GM21390 (cell line): ENCODE data around the gene NFATC1.
"Not testable (repeated sequence)": the region's sequence is repeated elsewhere in the genome, so short reads cannot be mapped to it uniquely, and the experiment has no call there.

Experiments
- ATAC-seq: cut with Tn5 transposase; IDR thresholded peaks from one replicate; pipeline ENCODE4 v1.9.1; 2021; ENCODE audit not compliant: unreplicated experiment

Gene NFATC1

DNA sequence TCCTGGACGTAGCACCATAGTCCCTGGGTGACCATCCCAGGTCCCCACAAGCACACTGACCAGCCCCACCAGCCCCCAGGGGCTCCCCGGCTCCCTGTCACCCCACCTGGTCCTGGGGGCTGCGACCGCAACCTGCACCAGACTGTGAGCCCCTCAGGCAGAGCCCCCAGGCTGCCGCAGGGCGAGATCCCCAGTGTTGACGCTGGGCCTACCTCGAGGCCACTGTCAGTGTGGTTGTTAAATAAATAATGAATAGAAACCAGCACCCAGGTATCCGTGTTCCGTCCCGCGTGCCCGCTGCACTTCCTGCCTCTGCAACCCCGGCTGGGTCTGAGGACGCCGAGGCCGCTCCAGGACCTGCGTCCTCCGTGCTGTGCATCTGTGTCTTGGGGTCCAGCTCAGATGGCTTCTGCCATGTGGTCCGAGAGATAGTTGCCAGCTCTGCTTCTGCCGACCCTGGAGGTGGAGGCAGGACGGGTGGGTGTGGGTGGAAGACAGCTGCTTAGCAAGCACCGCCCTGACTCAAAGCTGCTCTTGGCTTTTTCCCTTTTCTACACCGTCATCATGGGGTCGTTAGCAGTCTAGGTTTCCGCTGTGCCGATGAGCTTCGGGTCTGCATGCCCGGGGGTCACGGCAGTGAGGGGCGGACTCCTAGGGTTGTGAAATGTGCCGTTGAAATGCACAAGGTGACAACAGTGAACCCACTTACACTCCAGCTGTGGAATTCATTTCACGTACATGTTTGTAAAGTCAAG lies 74.2 kb downstream of the NFATC1 start:
- ATAC-seq = no peak

DNA sequence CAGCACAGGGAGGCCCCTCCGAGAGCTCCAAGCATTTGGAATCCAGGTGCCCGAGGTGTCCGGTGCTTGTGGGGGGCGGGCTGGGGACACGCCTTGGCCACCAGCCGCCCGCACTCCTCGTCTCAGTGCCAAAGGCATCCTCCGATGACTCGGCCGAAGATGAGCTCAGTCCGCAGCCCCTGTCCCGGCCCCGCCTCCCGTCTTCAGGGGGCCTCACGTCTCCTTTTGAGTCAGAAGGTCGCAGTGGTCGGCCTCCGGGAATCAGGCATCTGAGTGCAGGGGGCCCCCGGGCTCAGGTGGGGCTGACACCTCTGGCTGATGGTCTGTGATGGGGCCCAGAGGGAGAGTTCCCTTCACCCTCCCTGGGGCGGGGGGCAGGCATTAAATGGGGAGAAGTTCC lies 74.8 kb downstream of the NFATC1 start:
- ATAC-seq = no peak

DNA sequence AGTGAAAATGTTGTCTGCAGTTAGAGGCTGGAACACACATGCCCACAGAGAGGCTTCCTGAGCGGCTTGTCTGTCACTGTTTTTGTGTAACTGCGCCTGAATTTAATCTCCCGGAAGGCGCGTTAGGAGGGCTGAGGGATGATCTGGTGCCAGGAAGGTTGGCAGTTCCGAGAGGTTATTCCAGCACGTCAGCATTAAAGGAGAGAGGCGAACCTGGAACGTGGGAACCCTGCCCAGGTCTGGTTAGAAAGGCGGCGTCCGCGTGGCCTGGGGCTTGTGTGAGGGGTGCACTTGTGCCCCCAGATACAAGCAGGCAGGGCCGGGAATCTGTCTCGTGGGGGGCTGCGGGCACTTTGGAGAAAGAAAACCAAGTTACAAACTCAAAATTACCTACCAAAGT lies 75.3 kb downstream of the NFATC1 start:
- ATAC-seq = no peak

DNA sequence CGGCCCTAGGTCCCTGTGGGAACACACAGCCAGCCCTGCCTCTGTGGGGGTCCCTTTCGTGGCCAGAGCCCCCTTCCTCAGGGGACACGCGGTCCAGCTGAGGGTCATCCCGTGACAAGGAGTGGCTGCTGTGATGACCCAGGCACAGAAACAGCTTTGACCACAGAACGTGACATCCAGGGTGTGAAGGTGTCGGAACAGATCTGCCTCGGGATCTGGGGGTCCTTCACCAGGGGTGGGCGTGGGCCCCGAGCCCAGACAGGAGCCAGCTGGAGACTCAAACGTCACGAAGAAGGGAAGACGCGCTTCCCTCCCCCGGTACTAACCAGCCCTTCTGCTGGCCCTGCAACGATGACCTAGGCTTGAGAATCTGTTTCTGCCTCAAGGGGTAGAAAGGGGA lies 75.9 kb downstream of the NFATC1 start:
- ATAC-seq = no peak

DNA sequence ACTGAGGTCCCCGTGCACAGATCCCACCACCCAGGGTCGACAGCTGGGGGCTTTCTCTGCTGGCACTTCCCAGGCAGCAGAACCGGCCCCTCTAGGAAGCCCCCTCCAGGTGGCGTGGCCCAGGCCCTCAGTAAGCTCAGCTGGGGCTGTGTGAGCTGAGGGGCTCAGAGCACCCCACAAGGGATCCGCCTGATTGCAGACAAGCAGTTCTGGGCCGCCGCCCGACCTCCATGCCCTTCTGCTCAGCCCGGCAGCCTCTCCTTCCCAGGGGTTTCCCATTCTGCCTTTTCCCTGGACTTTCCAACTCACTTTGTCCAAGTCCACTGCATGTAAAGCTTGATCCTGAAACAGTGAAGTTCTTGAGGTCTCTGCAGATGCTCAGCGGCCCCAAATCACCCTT lies 76.4 kb downstream of the NFATC1 start:
- ATAC-seq = no peak

DNA sequence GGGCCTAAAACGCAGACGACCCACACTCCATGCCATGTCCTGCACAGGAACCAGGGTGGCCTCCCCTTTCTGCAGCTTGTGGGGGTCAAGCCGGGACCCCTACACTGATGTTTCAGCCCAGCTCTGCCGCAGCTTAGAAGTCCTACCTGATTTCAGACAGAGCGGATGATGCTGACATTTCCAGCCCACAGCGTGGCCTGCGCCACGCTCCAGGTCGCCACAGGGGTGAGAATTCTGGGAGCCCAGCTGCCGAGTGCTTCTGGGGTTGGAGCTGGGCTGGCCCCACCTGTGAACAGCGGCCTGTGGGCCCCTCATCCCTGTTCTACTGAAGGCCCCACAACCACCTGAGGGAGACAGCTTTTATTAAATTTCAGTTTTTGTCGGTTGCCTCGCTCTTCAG lies 77.2 kb downstream of the NFATC1 start:
- no peak for ATAC-seq

DNA sequence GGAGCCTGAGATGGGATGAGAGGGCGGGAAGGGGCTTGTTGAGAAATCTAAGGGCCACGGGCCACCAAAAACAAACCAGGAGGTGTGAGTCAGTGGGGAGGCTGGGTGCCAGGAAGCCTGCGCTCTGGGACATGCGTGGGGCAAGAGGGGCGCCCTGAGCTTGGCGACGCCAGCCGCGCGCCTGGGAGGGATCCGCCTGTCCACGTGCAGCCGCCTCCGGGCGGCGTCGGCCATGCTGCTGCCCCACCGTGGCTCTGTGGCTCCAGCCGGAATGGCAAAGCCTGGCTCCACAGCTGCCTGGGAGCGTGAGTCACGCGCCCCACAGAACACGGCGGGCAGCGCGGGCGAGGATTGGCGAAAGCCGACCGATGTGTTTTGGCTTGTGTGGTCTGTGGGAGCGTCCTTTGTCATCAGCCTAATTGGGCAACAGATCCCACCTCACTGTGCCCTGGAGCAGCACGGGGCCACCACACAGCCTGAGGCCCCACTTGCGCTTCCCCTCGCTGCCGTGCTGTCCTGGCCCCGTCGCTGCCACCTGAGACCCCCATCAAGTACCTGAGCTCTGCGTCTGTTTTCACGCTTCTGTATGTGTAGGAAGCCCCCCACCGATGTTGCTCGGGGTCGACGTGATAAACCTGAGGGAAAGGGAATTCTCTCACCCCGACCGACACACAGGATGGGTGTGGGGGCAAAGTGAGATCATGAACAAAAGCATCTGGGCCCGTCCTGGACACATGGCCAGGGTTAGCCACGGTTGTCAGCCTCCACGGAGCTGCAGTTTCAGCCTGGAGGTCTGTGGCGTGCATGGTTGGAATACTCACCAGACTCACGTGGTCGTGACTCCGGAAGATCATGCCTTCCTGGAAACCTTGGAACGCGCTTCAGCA lies 80.5 kb downstream of the NFATC1 start:
- ATAC-seq = no peak

DNA sequence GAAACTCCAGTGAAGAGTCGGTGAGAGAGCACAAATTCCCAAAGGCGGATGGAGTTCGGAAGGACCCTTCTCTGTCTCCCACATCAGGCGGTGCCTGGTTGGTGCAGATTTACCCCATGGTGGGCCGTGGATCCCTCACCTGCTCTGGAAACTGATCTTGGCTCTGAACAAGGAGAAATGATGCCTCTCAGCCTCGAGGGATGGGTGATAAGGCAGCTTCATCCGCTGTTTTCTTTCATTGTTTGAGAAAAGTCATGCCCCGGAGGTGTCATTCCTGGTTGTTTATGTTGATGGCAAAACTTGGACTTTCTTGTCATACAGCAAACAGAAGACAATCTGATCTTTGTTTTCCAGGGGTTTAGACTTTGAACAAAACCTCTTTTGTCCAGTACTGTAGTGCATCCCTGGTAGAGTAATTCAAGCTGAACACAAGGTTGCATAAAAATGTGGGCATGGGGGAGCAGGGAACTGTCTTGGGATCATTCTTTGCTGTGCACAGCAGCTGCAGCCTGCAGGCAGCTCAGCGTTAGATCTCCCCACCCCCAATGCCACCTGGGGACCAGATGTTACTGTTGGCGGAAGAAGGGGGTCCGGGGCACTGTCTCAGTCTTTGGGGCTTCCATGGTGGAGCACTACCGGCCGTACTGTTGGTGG lies 81.3 kb downstream of the NFATC1 start:
- no peak for ATAC-seq

DNA sequence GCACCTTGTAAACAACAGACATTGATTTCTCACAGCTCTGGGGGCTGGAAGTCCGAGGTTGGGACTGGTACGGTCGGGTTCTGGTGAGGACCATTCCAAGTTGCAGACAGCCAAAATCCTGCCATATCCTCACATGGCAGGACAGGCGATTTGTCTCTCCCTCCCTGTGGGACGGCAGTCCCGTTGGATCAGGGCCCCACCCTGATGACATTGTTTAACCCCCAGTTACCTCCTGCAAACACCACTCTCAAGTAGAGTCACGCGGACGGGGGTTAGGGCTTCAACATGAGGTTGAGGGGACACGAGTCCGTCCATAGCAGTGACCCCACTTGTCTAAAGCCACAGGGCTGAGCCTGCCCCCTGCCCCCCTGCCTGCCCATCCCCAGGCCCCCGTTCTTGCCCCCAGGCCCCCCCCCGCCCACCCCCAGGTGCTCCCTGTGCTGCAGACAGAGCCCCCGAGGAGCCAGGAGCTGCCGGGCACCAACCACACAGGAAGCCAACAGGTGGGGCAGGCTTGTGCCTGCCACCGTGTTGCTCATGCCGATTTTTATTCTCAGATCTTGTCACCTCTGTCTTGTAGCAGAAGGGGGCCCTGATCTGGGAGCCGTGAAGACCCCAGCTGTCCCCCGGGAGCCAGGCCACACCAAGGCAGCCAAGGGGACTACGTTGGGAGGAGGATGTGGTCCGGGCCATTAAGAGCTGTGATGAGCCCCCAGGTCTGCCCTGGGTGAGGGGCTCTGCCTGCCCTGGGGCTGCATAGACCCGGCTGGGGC lies 82.2 kb downstream of the NFATC1 start:
- ATAC-seq = no peak

DNA sequence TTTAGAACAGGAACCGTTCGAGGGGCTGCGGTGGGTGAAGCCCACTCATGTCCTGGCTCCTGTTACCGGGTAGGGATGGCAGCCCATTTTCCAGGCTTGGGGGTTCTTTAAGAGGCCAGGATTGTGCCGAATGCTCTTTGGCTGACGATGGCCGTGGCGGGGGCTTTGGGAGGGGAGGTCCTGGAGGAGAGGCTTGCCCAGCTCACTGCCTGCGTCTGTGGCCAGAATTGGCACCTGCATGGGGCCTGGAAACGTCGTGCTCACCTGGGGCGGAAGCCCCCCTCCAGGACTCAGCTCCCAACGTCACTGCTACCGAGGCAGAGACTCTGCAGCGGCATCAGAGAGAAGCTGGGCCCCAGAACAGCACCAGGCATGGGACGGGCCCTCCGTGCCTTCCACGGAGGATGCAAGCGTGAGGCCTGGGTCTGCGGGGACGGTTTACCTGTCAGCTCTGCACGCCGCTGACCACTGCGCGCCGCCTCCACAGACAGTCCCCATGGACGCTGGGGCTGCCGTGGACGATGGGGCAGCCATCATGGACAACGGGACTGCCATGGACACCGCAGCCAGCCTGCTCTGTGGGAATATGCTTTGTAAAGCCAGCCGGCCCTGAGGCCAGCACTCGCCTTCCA lies 82.9 kb downstream of the NFATC1 start:
- ATAC-seq = no peak

DNA sequence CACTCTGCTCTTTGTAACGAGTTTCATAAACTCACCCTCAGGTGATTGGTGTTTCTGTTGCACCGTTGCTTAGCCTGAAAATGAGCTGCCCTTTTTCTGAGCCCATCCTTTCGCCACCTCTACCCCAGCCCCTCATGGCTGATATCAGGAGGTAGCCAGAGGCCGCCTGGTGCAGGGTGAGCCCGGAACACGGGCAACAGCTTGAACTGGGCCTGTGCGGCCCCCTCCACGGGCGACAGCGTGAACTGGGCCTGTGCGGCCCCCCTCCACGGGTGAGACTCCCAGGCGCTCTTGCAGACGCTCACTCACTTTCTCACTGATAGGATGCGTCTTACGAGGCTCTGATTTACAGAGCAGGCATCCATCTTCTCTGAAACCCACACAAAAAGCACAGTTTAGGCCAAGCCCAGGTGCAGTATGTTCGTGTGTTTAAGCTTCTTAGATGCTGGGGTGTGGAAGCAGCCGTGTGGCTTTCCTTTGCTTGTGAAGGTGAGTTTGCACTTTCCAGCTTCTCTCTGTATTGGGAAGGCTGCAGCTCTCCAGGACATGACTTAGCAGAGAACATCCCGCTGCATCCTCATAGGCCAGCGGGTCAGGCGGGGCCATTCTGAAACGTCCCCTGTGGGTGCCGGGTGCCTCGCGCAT lies 83.5 kb downstream of the NFATC1 start:
- no peak for ATAC-seq

DNA sequence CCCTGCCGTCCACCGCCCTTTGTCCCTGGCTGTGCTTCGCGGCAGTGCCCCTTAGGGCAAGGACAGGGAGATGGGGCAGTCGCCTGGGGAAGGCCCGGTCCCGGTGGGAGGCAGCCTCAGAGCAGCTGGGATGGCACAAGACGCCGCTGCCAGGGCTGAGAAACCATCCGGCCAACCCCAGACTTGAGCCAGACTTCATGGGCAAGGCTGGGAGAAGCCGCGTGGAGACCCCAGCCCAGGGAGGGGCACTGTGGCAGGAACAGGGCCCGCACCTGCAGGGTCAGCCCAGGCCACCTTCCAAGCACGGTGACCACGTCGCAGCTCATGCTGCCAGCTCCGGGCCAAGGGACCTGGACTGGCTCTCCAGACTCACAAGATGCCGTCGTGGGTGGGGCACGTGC lies 84.0 kb downstream of the NFATC1 start:
- ATAC-seq = no peak

DNA sequence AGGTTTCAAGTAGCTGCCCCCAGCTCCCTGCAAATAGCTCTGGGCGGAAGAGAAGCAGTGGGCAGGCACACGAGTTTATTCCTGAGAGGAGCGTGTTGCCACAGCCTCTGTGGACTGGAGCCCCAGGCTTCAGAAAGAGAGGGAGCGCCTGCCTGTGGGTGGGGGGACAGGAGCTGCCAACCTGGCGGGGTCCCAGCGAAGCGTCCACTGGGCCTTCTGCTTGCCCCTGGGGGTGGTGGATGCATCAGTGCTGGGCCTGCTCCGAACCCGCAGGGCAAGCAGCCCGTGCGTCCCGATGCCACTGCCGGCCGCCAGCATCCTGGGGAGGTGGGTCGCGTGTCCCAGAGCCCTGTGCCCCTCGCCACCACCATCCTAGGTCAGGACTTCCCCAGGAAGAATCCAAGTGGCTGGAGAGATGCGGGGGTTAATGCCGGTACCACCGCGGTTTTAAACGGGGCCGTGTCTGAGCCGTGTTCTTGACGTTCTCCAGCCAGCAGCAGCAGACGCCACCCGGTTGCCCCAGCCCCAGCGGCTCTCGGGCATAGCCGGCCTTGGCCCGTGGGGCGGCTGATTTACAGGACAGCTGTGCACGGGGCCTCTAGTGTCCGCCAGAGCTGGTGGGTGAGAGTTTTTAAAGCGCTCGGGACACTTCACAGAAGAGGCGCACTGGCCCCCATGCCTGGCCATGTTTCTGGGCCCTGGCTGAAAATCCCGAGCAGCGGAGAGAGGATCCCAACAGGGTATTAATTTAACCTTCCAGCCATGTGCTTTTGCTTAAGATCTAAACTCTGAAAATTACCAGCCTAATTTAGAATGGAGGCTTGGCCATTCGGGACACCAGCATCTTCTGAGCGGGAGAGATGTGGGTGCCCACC lies 84.7 kb downstream of the NFATC1 start:
- no peak for ATAC-seq

DNA sequence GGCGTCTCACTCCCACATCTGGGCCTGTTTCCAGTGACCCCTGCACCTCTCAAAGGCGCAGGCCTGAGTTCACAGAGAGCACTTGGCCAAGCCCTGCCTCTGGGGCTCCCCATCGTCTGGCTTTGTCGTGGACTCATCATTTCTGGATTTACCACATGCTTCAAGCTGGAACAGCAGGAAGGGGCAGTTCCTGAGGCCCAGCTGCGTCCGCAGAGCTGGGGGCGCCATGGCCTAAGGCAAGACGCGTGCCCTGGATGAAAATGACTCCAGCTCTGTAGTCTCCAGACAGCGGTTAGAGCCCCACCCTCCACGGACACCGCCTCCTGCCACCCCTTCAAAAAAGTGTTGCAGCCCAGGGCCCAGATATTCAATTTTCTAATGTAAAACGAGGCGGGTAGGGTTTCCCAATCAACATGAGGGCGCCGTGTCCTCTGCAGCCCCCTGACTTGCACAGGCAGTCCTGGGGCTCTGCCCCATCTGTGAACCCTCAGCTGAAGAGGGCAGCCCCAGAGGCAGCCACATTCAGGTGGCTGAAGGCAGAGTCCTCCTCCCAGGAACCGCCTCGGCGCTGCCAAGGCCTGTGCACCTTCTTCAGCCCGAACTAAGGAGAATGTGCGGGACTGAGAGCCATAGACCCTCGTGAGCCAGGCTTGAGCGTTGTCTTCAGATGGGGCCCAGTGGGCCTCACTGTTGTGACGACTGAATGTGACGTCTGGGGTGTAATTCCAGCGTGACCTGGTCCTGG lies 85.5 kb downstream of the NFATC1 start:
- ATAC-seq = no peak

DNA sequence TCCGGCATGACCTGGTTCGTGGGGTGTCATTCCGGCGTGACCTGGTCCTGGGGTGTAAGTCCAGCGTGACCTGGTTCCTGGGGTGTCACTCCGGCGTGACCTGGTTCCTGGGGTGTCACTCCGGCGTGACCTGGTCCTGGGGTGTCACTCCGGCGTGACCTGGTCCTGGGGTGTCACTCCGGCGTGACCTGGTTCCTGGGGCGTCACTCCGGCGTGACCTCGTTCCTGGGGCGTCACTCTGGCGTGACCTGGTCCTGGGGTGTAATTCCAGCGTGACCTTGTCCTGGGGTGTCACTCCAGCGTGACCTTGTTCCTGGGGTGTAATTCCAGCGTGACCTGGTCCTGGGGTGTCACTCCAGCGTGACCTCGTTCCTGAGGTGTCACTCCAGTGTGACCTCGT lies 87.7 kb downstream of the NFATC1 start:
- ATAC-seq = not testable (repeated sequence)

DNA sequence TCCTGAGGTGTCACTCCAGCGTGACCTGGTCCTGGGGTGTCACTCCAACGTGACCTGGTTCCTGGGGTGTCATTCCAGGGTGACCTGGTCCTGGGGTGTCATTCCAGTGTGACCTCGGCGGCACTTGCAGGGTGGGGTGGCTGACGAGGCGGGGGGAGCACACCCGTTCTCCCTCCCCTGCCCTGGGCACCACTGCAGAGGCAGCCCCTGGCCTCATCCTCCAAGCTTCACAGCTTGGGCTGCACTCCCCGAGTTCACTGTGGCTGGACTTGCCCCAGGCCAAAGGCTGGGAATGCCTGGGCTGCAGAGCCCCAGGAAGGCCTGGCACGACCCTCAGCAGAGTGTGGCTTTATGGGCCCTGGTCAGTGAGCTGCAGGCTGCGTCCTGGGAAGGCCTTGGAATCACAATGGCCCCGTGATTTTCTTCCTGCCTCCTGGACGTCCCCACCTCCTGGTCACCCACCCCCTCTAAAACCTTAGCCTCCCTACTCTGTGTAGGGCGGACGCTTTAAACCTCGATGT lies 88.3 kb downstream of the NFATC1 start:
- ATAC-seq = no peak

DNA sequence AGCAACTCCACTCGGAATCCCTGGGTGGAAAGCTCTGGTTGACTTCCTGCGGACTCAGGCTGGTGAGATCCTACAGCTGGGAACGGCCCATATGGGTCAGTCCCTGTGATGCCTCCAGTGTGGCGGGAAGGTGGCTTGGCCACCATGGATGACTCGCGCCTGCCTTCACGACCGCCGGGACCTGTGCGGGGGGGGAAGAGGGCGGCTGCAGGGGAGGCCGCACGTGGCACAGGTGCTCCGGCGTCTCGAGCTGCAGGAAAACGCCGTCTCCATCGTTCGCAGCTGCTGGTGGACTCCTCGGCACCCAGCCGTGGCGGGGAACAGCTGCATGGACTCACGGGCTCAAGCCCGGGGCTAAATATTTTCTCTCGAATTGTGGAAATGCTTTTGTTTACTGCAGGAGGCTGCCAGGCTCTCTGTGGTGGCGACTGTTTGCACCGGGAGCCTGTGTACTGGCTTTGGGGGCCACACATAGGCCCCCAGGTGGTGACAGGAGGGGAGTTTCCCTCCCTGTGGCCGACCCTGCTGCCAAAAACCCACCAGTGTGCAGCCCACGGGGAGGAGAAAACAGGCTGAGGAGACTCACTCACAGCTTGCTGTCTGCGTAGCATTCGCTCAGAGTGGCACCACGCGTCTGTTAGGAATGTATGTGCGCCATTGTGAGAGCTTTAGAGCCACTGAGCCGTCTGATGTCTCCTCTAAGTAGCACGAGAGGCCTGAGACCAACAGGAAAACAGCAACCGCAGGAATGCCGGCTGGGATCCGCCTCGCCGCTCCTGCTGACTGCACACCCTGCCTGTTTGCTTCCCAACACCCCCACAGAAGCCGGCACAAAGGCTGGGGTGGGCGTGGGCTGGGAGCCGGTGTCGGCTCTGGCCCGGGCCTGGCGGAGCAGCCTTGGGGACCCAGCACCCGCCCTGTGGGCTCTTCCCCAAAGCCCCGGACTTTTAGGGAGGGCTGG lies 89.2 kb downstream of the NFATC1 start:
- no peak for ATAC-seq
